Mononuclear cell (primary cell): ENCODE measurements around the gene MRPL12. TPM values are rescaled to one million over a fixed set of nuclear protein-coding genes. Genes with fewer than 3 reads are reported as not detected.

Source experiments
- H3K27me3 ChIP-seq: 2 replicates; pipeline ENCODE4 v1.6.0; 2011; ENCODE audit warnings: low read length, control low read depth; ENCODE audit not compliant: insufficient read depth
- H3K4me1 ChIP-seq: 2 replicates; pipeline ENCODE4 v1.5.1; 2011; ENCODE audit warnings: mild to moderate bottlenecking, low read length, control low read depth; ENCODE audit not compliant: insufficient read depth
- H3K4me3 ChIP-seq: 2 replicates; pipeline ENCODE4 v1.5.1; 2011; ENCODE audit warnings: mild to moderate bottlenecking, low read length, moderate library complexity
- H3K9me3 ChIP-seq: 2 replicates; pipeline ENCODE4 v1.5.1; 2011; ENCODE audit warnings: low read depth, mild to moderate bottlenecking, control low read depth, low read length
- total RNA-seq: library from RNA; depleted of rRNA; stranded (reverse); fragments of >200 nt; gene quantifications from one replicate; pipeline ENCODE4 v1.2.3, GENCODE V29; 2012

MRPL12 gene
- total RNA-seq, 1 donor: 3.7 TPM

GRCh38 chr17:81690549-81690948 lies 12.6 kb upstream of the MRPL12 start:
- Histone ChIP-seq H3K4me1 (peaks cover 2% of the 10 kb centered on the region), H3K27me3 (no peaks in the 10 kb centered on the region), H3K9me3 (no peaks in the 10 kb centered on the region), H3K4me3 (no peak overlapping the region)

GRCh38 chr17:81691196-81691595 lies 12.0 kb upstream of the MRPL12 start:
- Histone ChIP-seq H3K4me3 (no peak overlapping the region), H3K4me1 (no peaks in the 10 kb centered on the region), H3K27me3 (no peaks in the 10 kb centered on the region), H3K9me3 (no peaks in the 10 kb centered on the region)

DNA sequence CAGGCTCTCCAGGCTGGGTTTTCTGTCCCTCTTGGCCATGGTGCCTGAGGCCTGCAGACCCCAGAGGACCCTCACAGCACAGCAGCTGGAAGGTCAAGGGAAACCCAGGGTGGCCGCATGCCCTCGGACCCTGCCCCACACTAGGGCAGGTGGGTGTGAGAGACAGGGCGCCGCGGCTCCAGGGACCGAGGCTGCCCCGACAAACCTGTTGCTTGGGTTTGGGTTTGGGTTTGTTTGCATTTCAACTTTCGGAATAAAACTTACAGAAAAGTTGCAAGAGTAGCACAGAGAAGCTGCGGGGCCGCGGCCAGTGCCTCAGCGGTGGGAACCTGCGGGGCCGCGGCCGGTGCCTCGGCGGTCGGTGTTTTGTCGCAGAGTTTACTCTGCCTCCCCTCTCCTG lies 11.6 kb upstream of the MRPL12 start:
- Histone ChIP-seq H3K9me3 (no peaks in the 10 kb centered on the region), H3K4me3 (no peak overlapping the region), H3K27me3 (no peaks in the 10 kb centered on the region), H3K4me1 (no peaks in the 10 kb centered on the region)

DNA sequence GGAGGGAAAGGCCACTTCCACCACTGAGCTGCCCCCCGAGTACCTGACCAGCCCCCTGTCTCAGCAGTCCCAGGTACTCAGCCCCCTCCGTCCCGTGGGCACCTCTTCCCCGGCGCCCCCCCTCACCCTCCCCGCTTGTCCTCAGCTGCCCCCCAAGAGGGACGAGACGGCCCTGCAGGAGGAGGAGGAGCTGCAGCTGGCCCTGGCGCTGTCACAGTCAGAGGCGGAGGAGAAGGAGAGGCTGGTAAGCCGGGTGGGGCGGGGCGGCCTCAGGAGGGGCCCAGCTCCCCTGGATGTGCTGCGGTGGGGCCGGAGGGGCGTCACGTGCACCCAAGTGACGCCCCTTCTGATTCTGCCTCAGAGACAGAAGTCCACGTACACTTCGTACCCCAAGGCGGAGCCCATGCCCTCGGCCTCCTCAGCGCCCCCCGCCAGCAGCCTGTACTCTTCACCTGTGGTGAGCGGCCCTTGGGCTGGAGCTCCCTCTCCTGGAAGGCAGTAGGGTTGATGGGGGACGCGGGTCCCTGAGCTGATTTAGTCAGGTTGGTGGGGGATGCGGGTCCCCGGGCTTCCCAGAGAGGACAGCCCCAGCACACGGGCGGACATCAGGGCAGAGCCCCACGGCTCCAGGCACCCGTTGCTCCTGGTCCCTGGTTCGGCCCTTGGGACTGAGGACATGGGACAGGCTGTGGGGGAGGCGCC lies 9.5 kb upstream of the MRPL12 start:
- H3K9me3 ChIP-seq: no peaks in the 10 kb centered on the region
- no peaks in the 10 kb centered on the region for H3K27me3 ChIP-seq
- H3K4me3 ChIP-seq: no peak overlapping the region
- no peaks in the 10 kb centered on the region for H3K4me1 ChIP-seq

DNA sequence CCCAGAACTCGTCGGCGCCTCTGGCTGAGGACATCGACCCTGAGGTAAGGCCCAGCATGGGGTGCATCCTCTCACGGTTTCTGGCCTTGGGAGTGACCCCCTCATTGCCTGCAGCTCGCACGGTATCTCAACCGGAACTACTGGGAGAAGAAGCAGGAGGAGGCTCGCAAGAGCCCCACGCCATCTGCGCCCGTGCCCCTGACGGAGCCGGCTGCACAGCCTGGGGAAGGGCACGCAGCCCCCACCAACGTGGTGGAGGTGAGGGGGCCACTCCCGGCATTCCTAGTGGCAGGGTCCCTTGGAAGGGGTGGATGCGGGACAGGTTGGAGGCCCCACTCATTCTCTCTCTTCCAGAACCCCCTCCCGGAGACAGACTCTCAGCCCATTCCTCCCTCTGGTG lies 8.4 kb upstream of the MRPL12 start:
- H3K4me1 ChIP-seq: no peaks in the 10 kb centered on the region
- H3K9me3 ChIP-seq: no peaks in the 10 kb centered on the region
- H3K4me3 ChIP-seq: no peak overlapping the region
- no peaks in the 10 kb centered on the region for H3K27me3 ChIP-seq

DNA sequence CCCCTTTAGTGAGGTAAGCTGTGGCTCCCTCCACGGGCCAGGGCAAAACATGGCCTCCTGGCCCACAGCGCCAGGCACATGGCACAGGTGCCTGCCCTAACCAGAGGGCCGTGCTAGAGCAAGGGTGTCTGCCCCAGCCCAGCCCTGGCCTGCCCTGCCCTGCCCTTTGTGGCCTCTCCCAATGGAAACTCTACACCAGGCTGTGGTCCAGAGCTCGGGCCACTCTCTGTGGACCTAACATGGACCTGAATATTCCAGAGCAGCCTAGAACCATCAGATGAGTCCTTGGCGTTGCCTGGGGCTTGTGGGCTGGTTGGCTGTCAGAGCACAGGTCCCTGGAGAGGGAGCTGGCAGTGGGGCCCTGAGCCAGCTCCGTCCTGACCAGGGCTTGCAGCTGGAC lies 8.0 kb upstream of the MRPL12 start:
- H3K9me3 ChIP-seq: no peaks in the 10 kb centered on the region
- H3K4me1 ChIP-seq: no peaks in the 10 kb centered on the region
- H3K4me3 ChIP-seq: no peak overlapping the region
- H3K27me3 ChIP-seq: no peaks in the 10 kb centered on the region

- H3K4me3 ChIP-seq: no peak overlapping the region
- H3K27me3 ChIP-seq: no peaks in the 10 kb centered on the region
- no peaks in the 10 kb centered on the region for H3K9me3 ChIP-seq
- H3K4me1 ChIP-seq: no peaks in the 10 kb centered on the region
Measured at GRCh38 chr17:81695801-81696200, 7.4 kb upstream of the MRPL12 start.

- H3K4me1 ChIP-seq: peaks cover under 1% of the 10 kb centered on the region
- H3K9me3 ChIP-seq: no peaks in the 10 kb centered on the region
- H3K27me3 ChIP-seq: no peaks in the 10 kb centered on the region
- H3K4me3 ChIP-seq: no peak overlapping the region
Measured at GRCh38 chr17:81696218-81696941, 6.8 kb upstream of the MRPL12 start.

GRCh38 chr17:81697261-81698044 lies 5.7 kb upstream of the MRPL12 start:
- Histone ChIP-seq H3K4me1 (peaks cover 11% of the 10 kb centered on the region), H3K4me3 (no peak overlapping the region), H3K9me3 (no peaks in the 10 kb centered on the region), H3K27me3 (no peaks in the 10 kb centered on the region)

GRCh38 chr17:81700353-81701287 lies 2.5 kb upstream of the MRPL12 start:
- Histone ChIP-seq H3K4me3 (no peak overlapping the region), H3K9me3 (no peaks in the 10 kb centered on the region), H3K4me1 (peaks cover 24% of the 10 kb centered on the region), H3K27me3 (no peaks in the 10 kb centered on the region)

DNA sequence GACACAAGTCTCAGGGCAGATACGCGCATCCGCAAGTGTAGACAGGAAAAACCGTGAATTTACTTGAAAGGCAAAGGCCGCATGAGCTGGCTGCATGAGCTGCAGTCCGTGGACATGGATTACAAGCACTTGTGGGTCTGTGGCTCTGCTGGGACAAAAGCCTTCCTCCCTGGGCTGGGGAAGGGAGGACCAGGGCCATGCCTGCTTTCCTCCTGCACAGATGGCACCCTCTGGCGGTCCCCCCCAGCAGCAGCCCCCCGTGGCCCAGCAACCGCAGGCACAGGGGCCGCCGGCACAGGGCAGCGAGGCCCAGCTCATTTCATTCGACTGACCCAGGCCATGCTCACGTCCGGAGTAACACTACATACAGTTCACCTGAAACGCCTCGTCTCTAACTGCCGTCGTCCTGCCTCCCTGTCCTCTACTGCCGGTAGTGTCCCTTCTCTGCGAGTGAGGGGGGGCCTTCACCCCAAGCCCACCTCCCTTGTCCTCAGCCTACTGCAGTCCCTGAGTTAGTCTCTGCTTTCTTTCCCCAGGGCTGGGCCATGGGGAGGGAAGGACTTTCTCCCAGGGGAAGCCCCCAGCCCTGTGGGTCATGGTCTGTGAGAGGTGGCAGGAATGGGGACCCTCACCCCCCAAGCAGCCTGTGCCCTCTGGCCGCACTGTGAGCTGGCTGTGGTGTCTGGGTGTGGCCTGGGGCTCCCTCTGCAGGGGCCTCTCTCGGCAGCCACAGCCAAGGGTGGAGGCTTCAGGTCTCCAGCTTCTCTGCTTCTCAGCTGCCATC lies 1.7 kb upstream of the MRPL12 start:
- Histone ChIP-seq H3K4me3 (no peak overlapping the region), H3K9me3 (no peaks in the 10 kb centered on the region), H3K27me3 (no peaks in the 10 kb centered on the region), H3K4me1 (peaks cover 24% of the 10 kb centered on the region)

- Histone ChIP-seq H3K27me3 (no peaks in the 10 kb centered on the region), H3K4me1 (peaks cover 24% of the 10 kb centered on the region), H3K4me3 (peak overlapping the region; percentile 85), H3K9me3 (no peaks in the 10 kb centered on the region)
Measured at GRCh38 chr17:81703747-81704654, 834 bp downstream of the MRPL12 start.

GRCh38 chr17:81705518-81706231 lies 2.5 kb downstream of the MRPL12 start:
- Histone ChIP-seq H3K27me3 (no peaks in the 10 kb centered on the region), H3K4me3 (no peak overlapping the region), H3K9me3 (no peaks in the 10 kb centered on the region), H3K4me1 (peaks cover 34% of the 10 kb centered on the region)
